Measurements from ENCODE around the gene OR5K3. TPM values are rescaled to one million over a fixed set of nuclear protein-coding genes. Genes with fewer than 3 reads are reported as not detected.

Gene OR5K3
- total RNA-seq, 1 experiment from 2014 or later = not detected

- no peak overlapping the region for H3K27ac Mint-ChIP-seq
- Histone ChIP-seq H3K27me3 (ENCODE audit: insufficient read depth, low read length) (no peaks in the 10 kb centered on the region), H4K91ac (ENCODE audit: insufficient read length, low read depth, low read length) (no peak overlapping the region), H2AK5ac (ENCODE audit: insufficient read length, low read length) (no peak overlapping the region), H2BK120ac (ENCODE audit: low read depth, low read length, poor library complexity, severe bottlenecking) (no peak overlapping the region), H4K8ac (replicated peaks; ENCODE audit: insufficient read length, low read depth, low read length) (no peak overlapping the region), H3T11ph (ENCODE audit: low read length) (no peak overlapping the region), H3K9me3 (ENCODE audit: control insufficient read depth, low read depth, low read length) (no peaks in the 10 kb centered on the region), H3K79me2 (ENCODE audit: insufficient read depth, low read length) (no peaks in the 10 kb centered on the region), H3K4me2 (ENCODE audit: insufficient read depth, insufficient read length, low read length) (no peak overlapping the region), H2BK12ac (ENCODE audit: insufficient read length, low read depth, low read length) (no peak overlapping the region), H2BK5ac (ENCODE audit: insufficient read length, low read length) (no peak overlapping the region), H4K5ac (ENCODE audit: insufficient read length, low read depth, low read length) (no peak overlapping the region), H2AFZ (ENCODE audit: low read length) (no peak overlapping the region), H3K79me1 (ENCODE audit: insufficient read depth, low read depth, low read length, poor library complexity, severe bottlenecking) (no peaks in the 10 kb centered on the region), H3K27ac (ENCODE audit: insufficient read length, low read depth, low read length) (no peak overlapping the region), H4K20me1 (ENCODE audit: control insufficient read depth, insufficient read depth, insufficient read length) (no peaks in the 10 kb centered on the region), H3K18ac (ENCODE audit: insufficient read length, low read depth, low read length) (no peak overlapping the region), H3K56ac (ENCODE audit: insufficient read length, low read depth, low read length) (no peak overlapping the region), H3K9ac (ENCODE audit: extremely low read depth, insufficient read length, low read length) (no peak overlapping the region), H3K4me1 (ENCODE audit: insufficient read depth, low read length) (no peaks in the 10 kb centered on the region), H3K23me2 (ENCODE audit: insufficient read length, low read depth, low read length, poor library complexity, severe bottlenecking) (no peaks in the 10 kb centered on the region), H3K23ac (ENCODE audit: insufficient read length, low read depth, low read length) (no peak overlapping the region), H2BK15ac (ENCODE audit: low read depth, low read length) (no peak overlapping the region), H2BK20ac (ENCODE audit: low read depth, low read length, poor library complexity, severe bottlenecking) (no peak overlapping the region), H3K4ac (ENCODE audit: low read depth, low read length) (no peak overlapping the region), H3K14ac (ENCODE audit: insufficient read depth, low read length) (peak overlapping the region; percentile 37; the same call in 1 of the 2 replicates)
- no peak for DNase-seq
- no peaks in the 10 kb centered on the region for H3K27me3 Mint-ChIP-seq (ENCODE audit: low read depth)
- H3K4me3 Mint-ChIP-seq = no peak overlapping the region
- no peaks in the 10 kb centered on the region for H3K4me1 Mint-ChIP-seq
- TF ChIP-seq CTCF (conservative IDR thresholded peaks at IDR 0.05) = no peak
- whole genome bisulfite sequencing (ENCODE audit: extremely low coverage, insufficient read length, low lambda C conversion rate) = no CpG with 5 or more reads among the region's 2 CpGs
- peaks cover 0 to 3% (median 0%) of the 10 kb centered on the region in 3 experiments; a peak in 1 of 7 replicates for H3K36me3 Mint-ChIP-seq (ENCODE audit: insufficient read depth in 1 of 3, low read depth in 3 of 3)
- peaks cover 15 to 20% of the 10 kb centered on the region in 2 experiments; a peak in 4 of 5 replicates for H3K9me3 Mint-ChIP-seq
Measured at GRCh38 chr3:98433764-98434163, 43.3 kb downstream of the OR5K3 start.
